Forelimb muscle (tissue), 1 donor: ENCODE results near the gene AADAC. TPM values are rescaled to one million over a fixed set of nuclear protein-coding genes. Genes with fewer than 3 reads are reported as not detected.
"Not testable (repeated sequence)": the region's sequence is repeated elsewhere in the genome, so short reads cannot be mapped to it uniquely, and the experiment has no call there.

ENCODE experiments used
- DNase-seq: peaks from one replicate; pipeline ENCODE4 v3.0.0-alpha.2; 2013; ENCODE audit warnings: low read depth
- polyA plus RNA-seq: library from polyadenylated mRNA; unstranded; fragments of 120-200 nt; gene quantifications from one replicate; pipeline ENCODE4 v1.2.1, GENCODE V29; 2013; ENCODE audit not compliant: insufficient read length

The AADAC gene
- polyA plus RNA-seq, 1 donor, result 0.25 TPM

DNA sequence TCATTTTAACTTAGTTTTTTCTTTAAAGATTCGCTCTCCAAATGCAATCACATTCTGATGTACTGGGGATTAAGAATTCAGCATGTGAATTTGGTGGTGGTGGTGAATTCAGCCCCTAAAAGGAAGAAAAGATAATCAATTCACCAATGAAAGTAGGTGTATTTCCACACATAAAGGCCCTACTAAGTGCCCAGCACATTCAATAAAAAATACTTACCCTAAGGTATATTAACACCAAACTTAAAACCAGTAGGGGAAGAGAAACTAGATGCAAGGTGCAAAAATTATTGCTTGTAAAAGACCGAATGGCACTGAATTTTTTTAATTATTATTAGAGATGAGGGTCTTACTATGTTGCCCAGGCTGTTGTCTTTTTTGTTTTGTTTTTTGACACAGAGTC, 42.7 kb downstream of the AADAC start:
- no peak for DNase-seq

DNA sequence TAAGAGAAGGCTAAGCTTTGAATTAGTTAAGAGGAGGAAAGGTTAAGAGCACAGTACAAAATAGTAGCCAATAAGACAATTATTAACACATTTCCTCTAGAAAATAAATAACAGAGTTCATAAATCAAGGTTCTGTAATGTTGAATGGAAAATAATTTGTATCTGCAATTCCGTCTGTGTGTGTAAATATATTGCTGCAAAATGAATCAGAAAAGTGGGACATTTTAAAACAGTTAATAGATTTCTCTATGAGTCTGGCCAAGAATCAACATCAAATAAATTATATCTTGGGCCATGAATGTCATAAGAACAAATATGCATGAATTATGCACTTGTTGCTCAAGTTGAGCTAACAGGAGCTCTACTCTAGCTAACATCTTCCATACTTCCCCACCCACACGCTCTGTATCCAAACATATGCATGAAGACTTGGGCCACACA, 45.3 kb downstream of the AADAC start:
- no peak for DNase-seq

DNA sequence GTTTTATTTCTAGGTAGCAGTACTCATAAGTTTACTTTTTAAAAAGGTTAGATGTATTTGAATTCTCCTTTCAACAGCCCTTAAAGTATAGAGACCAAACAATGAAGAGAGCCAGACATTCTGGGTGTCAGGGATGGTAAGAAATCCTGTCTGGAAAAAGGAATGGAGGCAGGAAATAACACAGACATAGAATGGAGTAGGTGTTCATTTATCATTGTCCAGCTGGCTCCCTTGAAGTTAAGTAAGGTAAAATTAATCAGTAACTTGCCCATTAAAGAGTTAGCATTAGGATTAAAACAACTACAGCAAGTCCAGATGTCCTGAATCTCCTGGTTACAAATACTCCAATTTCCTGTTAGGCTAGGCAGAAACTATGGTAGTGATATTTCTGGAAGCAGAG, 46.0 kb downstream of the AADAC start:
- no peak for DNase-seq

DNA sequence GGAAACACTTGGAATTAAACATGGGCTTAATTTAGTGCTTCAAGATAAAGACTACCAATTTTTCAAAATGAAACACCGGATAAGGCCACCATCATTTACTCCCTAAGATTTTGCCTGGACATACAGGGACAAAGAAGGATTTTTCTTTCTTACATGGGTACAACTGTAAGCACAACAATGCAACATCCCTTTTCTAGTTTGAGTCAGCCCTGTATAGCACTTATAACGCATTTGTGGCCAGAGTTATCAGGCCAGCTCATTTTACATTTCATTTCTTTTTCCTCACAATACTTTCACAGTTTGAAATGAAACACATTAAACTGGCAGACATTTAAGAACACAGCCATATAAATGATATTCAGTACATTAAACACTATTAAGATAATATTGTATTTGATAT, 49.7 kb downstream of the AADAC start:
- DNase-seq, result no peak

DNA sequence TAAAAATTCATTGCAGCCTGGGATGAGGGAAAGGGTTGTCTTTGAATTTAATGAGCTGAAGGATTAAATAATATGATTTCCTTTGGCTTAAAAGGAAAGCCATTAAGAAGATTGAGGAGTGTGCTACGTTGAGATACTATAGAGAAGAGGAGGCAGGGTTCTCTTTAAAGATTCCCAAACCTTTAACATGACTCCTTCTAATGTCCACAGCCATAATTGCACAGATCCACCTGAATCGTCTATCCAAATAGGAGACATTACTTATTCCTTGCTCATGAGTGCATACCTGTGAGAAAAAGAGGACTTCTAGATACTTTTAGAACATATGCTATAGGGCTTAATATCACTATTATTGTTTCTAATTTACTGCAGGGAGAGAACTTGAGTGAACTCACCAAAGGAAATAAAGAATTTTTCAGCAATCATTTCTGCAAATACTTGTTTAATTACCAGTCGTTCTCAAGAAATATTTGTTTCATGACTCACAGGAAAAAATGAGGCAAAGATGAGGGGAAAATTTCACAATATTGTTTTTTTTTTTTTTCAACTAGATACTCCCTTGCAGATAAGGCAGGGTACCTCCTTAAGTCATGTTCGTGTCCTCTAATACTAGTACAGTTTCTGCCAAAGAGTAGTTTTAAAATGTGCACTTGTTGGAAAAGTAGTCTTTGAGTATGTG, 50.6 kb downstream of the AADAC start:
- DNase-seq, result no peak

DNA sequence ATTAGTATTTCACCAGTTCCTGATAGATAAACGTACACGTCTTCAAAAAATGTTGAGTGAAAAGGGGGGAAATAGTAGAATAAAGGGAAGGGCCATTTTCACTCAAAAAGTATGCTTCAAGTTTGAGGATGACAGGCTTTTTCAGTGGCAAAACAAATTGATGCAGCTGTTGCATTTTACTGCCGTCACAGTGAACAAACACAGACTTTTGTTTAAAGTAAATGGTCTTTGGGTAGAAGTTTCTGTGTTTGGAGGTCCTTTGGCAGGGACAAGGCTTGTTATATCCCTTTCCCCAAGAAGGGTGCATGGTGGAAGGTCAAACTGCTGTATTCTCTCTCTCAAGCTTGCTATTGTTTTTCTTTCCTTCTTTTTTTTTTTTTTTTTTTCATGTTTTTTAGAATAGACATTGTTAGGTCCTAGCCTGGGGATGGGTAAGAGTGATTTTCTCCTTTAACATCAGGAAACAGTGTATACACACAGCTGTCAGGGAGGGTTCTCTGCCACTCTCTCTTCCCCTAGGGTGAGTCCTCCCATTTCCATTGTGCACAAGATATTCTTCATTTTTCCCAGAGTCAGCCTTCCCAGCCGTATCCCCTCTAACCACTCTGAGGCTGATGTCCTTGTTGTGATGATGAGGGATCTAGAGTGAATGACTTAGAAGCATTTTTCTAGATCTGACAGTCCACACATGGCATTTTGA, 52.9 kb downstream of the AADAC start:
- no peak for DNase-seq

DNA sequence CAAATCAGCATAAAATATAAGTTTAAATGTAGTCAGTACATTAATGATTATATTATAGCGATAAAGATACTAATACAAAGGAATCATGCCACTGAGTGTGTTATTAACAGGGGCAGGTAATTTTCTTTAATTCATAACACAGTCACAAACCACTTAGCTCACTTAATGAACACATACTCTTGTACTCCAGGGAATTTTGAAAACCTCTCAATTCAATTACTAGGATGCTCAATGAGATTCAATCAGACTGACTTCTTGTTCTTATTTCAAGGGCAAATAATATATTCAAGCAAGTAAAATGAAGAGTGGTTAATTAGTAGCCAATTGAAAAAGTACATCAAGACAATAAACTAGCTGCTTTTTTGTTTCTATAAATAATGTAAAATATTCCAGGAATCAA, 53.8 kb downstream of the AADAC start:
- DNase-seq, result no peak

DNA sequence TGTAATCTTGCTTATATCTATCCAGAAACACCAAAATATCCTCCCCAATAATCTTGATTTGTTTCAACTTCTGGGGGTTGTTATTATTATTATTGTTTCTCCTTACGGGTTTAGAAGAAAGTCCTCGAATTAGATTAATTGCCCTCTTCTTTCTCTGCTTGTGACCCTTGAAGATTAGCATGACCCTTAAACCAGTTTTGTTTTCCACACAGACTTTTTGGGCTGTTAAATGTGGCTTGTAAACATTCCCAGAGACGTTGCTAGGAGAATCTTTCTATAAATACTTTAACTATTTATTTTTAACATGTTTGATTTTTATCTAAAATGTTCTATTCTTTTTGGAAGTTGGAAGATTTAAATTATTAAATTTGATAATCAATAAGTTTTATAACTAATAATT, 55.3 kb downstream of the AADAC start:
- DNase-seq, result no peak

DNA sequence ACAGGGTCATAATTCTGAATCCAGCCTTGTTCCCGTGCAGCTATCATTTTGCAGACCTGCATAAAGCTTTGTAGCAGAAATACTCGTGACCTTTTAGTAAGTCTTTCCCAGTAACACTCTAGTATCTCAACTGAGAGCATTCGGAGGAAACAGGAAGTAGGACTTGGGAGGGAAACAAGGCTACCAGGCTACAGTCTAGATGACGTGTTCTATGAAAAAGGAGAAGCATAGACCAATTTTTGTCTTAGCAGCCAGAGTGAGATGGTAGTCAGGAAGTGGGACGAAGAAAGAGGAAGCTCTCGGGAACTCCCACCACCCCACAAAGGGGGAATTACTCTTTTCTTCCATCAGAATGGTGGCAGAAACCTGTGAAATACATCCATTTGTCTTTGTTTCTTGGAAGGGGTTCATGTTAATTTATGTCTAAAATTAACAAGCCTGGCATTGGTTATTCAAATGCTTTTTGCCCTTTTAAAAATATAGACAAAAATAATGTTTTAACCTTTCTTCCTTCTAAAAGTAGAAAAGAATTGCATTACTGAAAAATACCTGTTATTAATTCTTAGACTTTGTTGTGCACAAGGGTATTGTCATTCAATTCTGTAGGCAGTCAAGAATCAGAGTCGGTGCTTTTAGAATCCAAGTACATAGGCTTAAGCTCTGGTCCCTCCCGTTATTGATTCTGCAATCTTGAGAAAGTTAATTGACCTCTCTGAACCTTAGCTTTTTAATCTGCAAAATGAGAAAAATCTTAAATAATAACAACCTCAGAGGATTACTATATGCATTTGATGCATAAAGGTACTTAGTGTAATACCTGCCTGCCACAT, 57.9 kb downstream of the AADAC start:
- peak; percentile 39 for DNase-seq

DNA sequence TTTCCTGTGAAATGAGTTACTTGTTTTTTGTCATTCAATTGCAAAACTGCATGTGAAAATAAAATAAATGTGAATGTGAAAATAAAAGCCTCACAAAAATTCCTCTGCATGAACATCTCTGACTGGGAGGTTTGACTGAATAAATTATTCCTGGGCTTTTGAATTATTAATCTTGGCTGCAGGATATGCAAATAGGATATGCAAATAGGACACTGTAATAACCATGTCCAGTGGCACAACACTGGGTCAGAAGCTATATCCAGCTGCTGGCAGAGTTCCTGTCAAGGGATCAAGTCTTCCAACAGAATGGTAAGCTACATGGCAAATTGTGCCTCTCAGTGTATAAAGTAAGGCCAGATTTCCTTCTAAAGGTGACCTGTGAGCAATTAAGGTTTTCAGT, 59.5 kb downstream of the AADAC start, which contains the start of gene SUCNR1:
Gene SUCNR1 (plus strand): TSS at position 246 of the 400 bp plus-strand sequence. CDS start 6,250 bp downstream, outside the sequence.
- DNase-seq, result no peak

DNA sequence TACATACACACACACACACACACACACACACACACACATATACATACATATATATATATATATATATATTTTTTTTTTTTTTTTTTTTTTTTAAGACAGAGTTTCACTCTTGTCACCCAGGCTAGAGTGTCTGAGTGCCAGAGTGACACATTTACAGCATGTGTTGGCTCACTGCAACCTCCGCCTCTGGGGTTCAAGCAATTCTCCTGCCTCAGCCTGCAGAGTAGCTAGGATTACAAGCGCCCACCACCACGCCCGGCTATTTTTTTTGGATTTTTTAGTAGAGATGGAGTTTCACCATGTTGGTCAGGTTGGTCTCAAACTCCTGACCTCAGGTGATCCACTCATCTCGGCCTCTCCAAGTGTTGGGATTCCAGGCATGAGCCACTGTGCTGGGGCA, 60.2 kb downstream of the AADAC start:
- not testable (repeated sequence) for DNase-seq

DNA sequence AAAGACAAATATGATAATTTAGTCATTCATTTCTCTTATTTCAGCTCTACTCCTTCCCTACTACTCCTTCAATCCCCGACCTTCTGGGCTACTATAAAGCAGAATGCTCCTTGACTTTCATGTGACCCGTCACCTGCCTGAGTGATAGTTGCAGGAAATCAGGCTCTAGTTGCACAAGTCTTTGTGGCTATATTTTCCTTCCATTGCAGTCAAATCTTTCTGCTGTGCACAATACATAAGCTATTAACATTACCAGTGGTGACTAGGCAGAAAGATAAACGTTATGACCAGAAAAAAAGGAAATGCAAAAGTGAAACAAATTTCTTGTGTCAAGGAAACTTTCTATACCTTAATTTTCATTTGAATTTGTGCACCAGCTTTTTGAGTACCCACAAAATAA, 61.8 kb downstream of the AADAC start:
- DNase-seq, result no peak

DNA sequence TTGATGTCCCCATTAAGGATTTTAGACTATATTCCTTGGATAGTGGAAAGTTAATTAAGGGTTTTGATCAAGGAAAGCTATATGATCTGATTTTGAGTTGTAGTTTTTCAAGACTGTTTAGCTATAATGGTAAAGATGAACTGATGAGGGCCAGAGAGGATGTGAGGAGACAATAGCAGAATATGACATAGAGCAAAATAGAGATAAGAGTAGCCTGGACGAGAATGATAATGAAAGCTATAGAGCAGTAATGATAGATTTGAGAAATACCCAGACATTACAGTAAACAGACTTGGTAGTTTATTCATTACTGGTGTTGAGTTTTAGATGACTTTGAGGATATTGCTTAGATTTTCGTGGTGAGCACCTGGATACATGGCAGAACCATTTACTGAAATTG, 63.4 kb downstream of the AADAC start:
- DNase-seq, result no peak

Other genes starting within 250 kb of the AADAC start
- gene AADACL2, start 80.2 kb upstream of the AADAC start, polyA plus RNA-seq, result not detected
- gene SUCNR1, start 59.5 kb downstream of the AADAC start, polyA plus RNA-seq, result 0.05 TPM